Fibroblast of the aortic adventitia (primary cell): ENCODE measurements around the gene CA5B. TPM values are rescaled to one million over a fixed set of nuclear protein-coding genes. Genes with fewer than 3 reads are reported as not detected.

Experiments
- DNase-seq: peaks from one replicate; pipeline ENCODE4 v3.0.0-alpha.2; 2010; ENCODE audit warnings: low read depth
- H3K4me3 ChIP-seq: 2 replicates; pipeline ENCODE4 v1.5.1; 2011; ENCODE audit warnings: low read depth, mild to moderate bottlenecking, control low read depth, low read length, moderate library complexity
- small RNA-seq: library from RNA; depleted of rRNA; stranded (forward); fragments of <200 nt; gene quantifications from one replicate; pipeline ENCODE3, GENCODE V24; 2012
- total RNA-seq: library from RNA; depleted of rRNA; stranded (reverse); fragments of >200 nt; gene quantifications from 2 replicates; pipeline ENCODE4 v1.2.3, GENCODE V29; 2012; ENCODE audit warnings: low replicate concordance
- TF ChIP-seq, protein P1 (sequence below): IDR thresholded peaks from 2 replicates; pipeline ENCODE4 v1.5.1; 2011; ENCODE audit warnings: mild to moderate bottlenecking, low read length, control low read depth, inconsistent platforms; ENCODE audit not compliant: insufficient read depth

CA5B gene
- total RNA-seq, 1 donor, result 39.6 TPM

DNA sequence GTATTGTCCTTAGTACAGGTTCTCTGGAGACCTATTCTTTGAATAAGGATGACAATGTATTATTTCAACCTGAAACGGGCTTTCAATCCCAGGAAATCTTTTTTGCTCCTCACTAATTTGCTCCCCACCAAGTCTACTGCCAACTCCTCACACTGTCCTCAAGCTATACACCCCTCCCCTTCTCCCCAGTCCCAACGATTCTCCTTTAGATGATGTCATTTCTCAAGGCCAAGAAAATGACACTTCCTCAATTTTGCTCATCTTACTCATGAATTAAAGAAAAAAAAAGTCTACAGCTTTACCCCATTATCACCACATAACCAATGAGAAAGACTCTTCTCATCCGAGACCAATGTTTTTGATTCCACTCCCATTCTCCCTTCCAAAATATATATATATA, 96.0 kb downstream of the CA5B start:
- no peak for DNase-seq
- TF ChIP-seq, protein P1, sequence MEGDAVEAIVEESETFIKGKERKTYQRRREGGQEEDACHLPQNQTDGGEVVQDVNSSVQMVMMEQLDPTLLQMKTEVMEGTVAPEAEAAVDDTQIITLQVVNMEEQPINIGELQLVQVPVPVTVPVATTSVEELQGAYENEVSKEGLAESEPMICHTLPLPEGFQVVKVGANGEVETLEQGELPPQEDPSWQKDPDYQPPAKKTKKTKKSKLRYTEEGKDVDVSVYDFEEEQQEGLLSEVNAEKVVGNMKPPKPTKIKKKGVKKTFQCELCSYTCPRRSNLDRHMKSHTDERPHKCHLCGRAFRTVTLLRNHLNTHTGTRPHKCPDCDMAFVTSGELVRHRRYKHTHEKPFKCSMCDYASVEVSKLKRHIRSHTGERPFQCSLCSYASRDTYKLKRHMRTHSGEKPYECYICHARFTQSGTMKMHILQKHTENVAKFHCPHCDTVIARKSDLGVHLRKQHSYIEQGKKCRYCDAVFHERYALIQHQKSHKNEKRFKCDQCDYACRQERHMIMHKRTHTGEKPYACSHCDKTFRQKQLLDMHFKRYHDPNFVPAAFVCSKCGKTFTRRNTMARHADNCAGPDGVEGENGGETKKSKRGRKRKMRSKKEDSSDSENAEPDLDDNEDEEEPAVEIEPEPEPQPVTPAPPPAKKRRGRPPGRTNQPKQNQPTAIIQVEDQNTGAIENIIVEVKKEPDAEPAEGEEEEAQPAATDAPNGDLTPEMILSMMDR, result no peak
- H3K4me3 ChIP-seq, result no peak overlapping the region

- no peak overlapping the region for H3K4me3 ChIP-seq
- no peak for DNase-seq
- TF ChIP-seq, protein P1, result no peak
These were observed 96.9 kb downstream of the CA5B start for GRCh38 chrX:15834827-15835595.

Small RNAs within 50 kb of the gene (small RNA-seq; reads per million reads assigned to genes)
- gene RF00409, result not detected

Other genes starting within 250 kb of the CA5B start
- gene PIR, start 244.9 kb upstream of the CA5B start, total RNA-seq, result 15.9 and 40.8 TPM in 2 replicates
- 0.18 and 0.90 TPM in 2 replicates for gene BMX, start 237.5 kb upstream of the CA5B start, total RNA-seq
- 0.09 TPM in 1 of 2 replicates, not detected in the other for gene ACE2, start 137.3 kb upstream of the CA5B start, total RNA-seq
- gene CLTRN, start 73.5 kb upstream of the CA5B start, total RNA-seq, result 0.18 TPM in 1 of 2 replicates, not detected in the other
- 3.4 and 6.0 TPM in 2 replicates for gene ZRSR2, start 52.2 kb downstream of the CA5B start, total RNA-seq
- 43.8 and 51.3 TPM in 2 replicates for gene AP1S2, start 116.5 kb downstream of the CA5B start, total RNA-seq